ENCODE data around the gene RPN2. TPM values are rescaled to one million over a fixed set of nuclear protein-coding genes. Genes with fewer than 3 reads are reported as not detected.

The RPN2 gene
- polyA plus RNA-seq, 4 donors = 32.9 to 208 (median 123) TPM

- H3K4me3 ChIP-seq (ENCODE audit: low read depth in 1 of 3, low read length in 3 of 3) = no peak overlapping the region
- 69 to 86% (median 84%) methylated on average over 6 of the region's 6 CpGs for WGBS, 3 donors
- H3K27me3 ChIP-seq (ENCODE audit: control insufficient read depth in 3 of 3, insufficient read depth in 3 of 3, low read length in 3 of 3) = no peaks in the 10 kb centered on the region
- FAIRE-seq (no peak), DNase-seq (no peak)
- no peaks in the 10 kb centered on the region for H3K36me3 ChIP-seq (ENCODE audit: control insufficient read depth in 3 of 3, insufficient read depth in 2 of 3, low read depth in 1 of 3, low read length in 3 of 3)
- no peaks in the 10 kb centered on the region for H3K9me3 ChIP-seq (ENCODE audit: control insufficient read depth in 2 of 2, insufficient read depth in 1 of 2, low read depth in 1 of 2, low read length in 1 of 2)
- H3K27ac ChIP-seq (ENCODE audit: low read depth in 1 of 3, low read length in 2 of 3) = peak overlapping the region in 1 of 3 donors; percentile 83
- peaks cover 0 to 36% (median 0%) of the 10 kb centered on the region in 3 donors for H3K4me1 ChIP-seq (ENCODE audit: control insufficient read depth in 3 of 3, insufficient read depth in 2 of 3, low read depth in 1 of 3, low read length in 2 of 3)
Observed at GRCh38 chr20:37282556-37282955, 103.4 kb downstream of the RPN2 start.

- H3K27ac ChIP-seq (ENCODE audit: low read depth in 1 of 3, low read length in 2 of 3) = peak overlapping the region; percentile 9 to 91 (median 83)
- 46 to 77% (median 63%) methylated on average over 9 of the region's 9 CpGs for WGBS, 3 donors
- no peak for FAIRE-seq
- H3K9me3 ChIP-seq (ENCODE audit: control insufficient read depth in 2 of 2, insufficient read depth in 1 of 2, low read depth in 1 of 2, low read length in 1 of 2) = no peaks in the 10 kb centered on the region
- DNase-seq = peak; percentile 72 to 94
- peaks cover 0 to 33% (median under 1%) of the 10 kb centered on the region in 3 donors for H3K4me1 ChIP-seq (ENCODE audit: control insufficient read depth in 3 of 3, insufficient read depth in 2 of 3, low read depth in 1 of 3, low read length in 2 of 3)
- no peak overlapping the region for H3K4me3 ChIP-seq (ENCODE audit: low read depth in 1 of 3, low read length in 3 of 3)
- no peaks in the 10 kb centered on the region for H3K36me3 ChIP-seq (ENCODE audit: control insufficient read depth in 3 of 3, insufficient read depth in 2 of 3, low read depth in 1 of 3, low read length in 3 of 3)
- no peaks in the 10 kb centered on the region for H3K27me3 ChIP-seq (ENCODE audit: control insufficient read depth in 3 of 3, insufficient read depth in 3 of 3, low read length in 3 of 3)
Observed at GRCh38 chr20:37283530-37284195, 104.5 kb downstream of the RPN2 start.

- Histone ChIP-seq H3K27ac (ENCODE audit: low read depth in 1 of 3, low read length in 2 of 3) (peak overlapping the region in 1 of 3 donors; percentile 43), H3K27me3 (ENCODE audit: control insufficient read depth in 3 of 3, insufficient read depth in 3 of 3, low read length in 3 of 3) (no peaks in the 10 kb centered on the region), H3K9me3 (ENCODE audit: control insufficient read depth in 2 of 2, insufficient read depth in 1 of 2, low read depth in 1 of 2, low read length in 1 of 2) (no peaks in the 10 kb centered on the region), H3K4me1 (ENCODE audit: control insufficient read depth in 3 of 3, insufficient read depth in 2 of 3, low read depth in 1 of 3, low read length in 2 of 3) (peaks cover 0 to 33% (median 2%) of the 10 kb centered on the region in 3 donors), H3K4me3 (ENCODE audit: low read depth in 1 of 3, low read length in 3 of 3) (no peak overlapping the region), H3K36me3 (ENCODE audit: control insufficient read depth in 3 of 3, insufficient read depth in 2 of 3, low read depth in 1 of 3, low read length in 3 of 3) (no peaks in the 10 kb centered on the region)
- 93 to 96% (median 93%) methylated on average over 6 of the region's 6 CpGs for WGBS, 3 donors
- FAIRE-seq (no peak), DNase-seq (no peak)
Observed at GRCh38 chr20:37284691-37285161, 105.6 kb downstream of the RPN2 start.

GRCh38 chr20:37285664-37286374 is 106.7 kb downstream of the RPN2 start:
- Histone ChIP-seq H3K27ac (ENCODE audit: low read depth in 1 of 3, low read length in 2 of 3) (peak overlapping the region in 1 of 3 donors; percentile 43), H3K36me3 (ENCODE audit: control insufficient read depth in 3 of 3, insufficient read depth in 2 of 3, low read depth in 1 of 3, low read length in 3 of 3) (no peaks in the 10 kb centered on the region), H3K4me3 (ENCODE audit: low read depth in 1 of 3, low read length in 3 of 3) (no peak overlapping the region), H3K9me3 (ENCODE audit: control insufficient read depth in 2 of 2, insufficient read depth in 1 of 2, low read depth in 1 of 2, low read length in 1 of 2) (no peaks in the 10 kb centered on the region), H3K27me3 (ENCODE audit: control insufficient read depth in 3 of 3, insufficient read depth in 3 of 3, low read length in 3 of 3) (no peaks in the 10 kb centered on the region), H3K4me1 (ENCODE audit: control insufficient read depth in 3 of 3, insufficient read depth in 2 of 3, low read depth in 1 of 3, low read length in 2 of 3) (peaks cover 0 to 35% (median 4%) of the 10 kb centered on the region in 3 donors)
- whole genome bisulfite sequencing, 3 donors = 50 to 75% (median 56%) methylated on average over 12 of the region's 12 CpGs
- DNase-seq (peak; percentile 76 to 77), FAIRE-seq (no peak)

DNA sequence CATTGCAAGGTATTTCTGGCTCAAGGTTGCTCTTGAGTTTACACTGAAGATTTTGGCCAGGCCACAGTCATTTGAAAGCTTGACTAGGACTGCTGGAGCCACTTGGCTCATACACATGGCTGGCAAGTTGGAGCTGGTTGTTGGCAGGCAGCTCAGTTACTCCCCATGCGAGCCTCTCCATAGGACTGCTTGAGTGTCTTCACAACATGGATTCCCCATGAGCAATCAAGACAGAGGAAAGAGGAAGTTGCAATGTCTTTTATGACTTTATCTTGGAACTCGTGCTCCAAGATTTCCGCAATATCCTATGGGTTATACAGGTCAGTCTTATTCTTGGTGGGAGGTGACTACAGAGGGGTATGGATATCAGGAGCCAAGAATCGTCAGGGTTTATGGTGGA is 109.0 kb downstream of the RPN2 start:
- Histone ChIP-seq H3K9me3 (ENCODE audit: control insufficient read depth in 2 of 2, insufficient read depth in 1 of 2, low read depth in 1 of 2, low read length in 1 of 2) (peaks cover 0 to 3% of the 10 kb centered on the region in 2 donors), H3K27ac (ENCODE audit: low read depth in 1 of 3, low read length in 2 of 3) (no peak overlapping the region), H3K27me3 (ENCODE audit: control insufficient read depth in 3 of 3, insufficient read depth in 3 of 3, low read length in 3 of 3) (no peaks in the 10 kb centered on the region), H3K4me3 (ENCODE audit: low read depth in 1 of 3, low read length in 3 of 3) (no peak overlapping the region), H3K4me1 (ENCODE audit: control insufficient read depth in 3 of 3, insufficient read depth in 2 of 3, low read depth in 1 of 3, low read length in 2 of 3) (peaks cover 0 to 26% (median 4%) of the 10 kb centered on the region in 3 donors), H3K36me3 (ENCODE audit: control insufficient read depth in 3 of 3, insufficient read depth in 2 of 3, low read depth in 1 of 3, low read length in 3 of 3) (peaks cover 0 to 9% (median 0%) of the 10 kb centered on the region in 3 donors)
- no peak for FAIRE-seq
- DNase-seq = no peak
- 69 to 78% (median 77%) methylated on average over 4 of the region's 4 CpGs for WGBS, 3 donors

DNA sequence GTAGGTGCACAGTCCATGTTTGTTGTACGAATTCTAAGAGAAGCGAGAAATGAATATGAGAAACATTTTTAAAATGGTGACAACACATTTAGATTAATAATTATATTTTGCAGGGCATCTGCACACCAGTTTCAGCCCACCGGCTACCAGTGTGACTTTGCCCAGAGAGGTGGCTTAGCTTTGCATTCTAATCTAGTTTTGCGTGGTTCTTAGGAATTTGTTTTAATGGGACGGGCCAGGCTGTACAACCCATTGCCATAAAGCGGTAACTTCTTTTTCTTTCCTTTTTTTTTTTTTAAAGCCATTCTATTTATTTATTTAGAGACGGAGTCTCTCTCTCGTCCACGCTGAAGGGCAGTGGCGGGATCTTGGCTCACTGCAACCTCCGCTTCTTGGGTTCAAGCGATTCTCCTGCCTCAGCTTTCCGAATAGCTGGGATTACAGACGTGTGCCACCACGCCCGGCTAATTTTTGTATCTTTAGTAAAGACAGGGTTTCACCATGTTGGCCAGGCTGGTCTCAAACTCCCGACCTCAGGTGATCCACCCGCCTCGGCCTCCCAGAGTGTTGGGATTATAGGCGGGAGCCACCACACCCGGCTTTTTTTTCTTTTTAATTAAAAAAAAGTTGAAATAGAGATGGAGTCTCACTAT is 111.2 kb downstream of the RPN2 start:
- no peak for FAIRE-seq
- 17 to 54% (median 36%) methylated on average over 21 of the region's 21 CpGs for WGBS, 3 donors
- Histone ChIP-seq H3K27me3 (ENCODE audit: control insufficient read depth in 3 of 3, insufficient read depth in 3 of 3, low read length in 3 of 3) (no peaks in the 10 kb centered on the region), H3K36me3 (ENCODE audit: control insufficient read depth in 3 of 3, insufficient read depth in 2 of 3, low read depth in 1 of 3, low read length in 3 of 3) (peaks cover 0 to 15% (median 2%) of the 10 kb centered on the region in 3 donors), H3K4me1 (ENCODE audit: control insufficient read depth in 3 of 3, insufficient read depth in 2 of 3, low read depth in 1 of 3, low read length in 2 of 3) (peaks cover 7 to 27% (median 11%) of the 10 kb centered on the region in 3 donors), H3K4me3 (ENCODE audit: low read depth in 1 of 3, low read length in 3 of 3) (peak overlapping the region; percentile 88 to 99 (median 98)), H3K27ac (ENCODE audit: low read depth in 1 of 3, low read length in 2 of 3) (peak overlapping the region; percentile 91 to 98 (median 96)), H3K9me3 (ENCODE audit: control insufficient read depth in 2 of 2, insufficient read depth in 1 of 2, low read depth in 1 of 2, low read length in 1 of 2) (peaks cover 0 to 10% of the 10 kb centered on the region in 2 donors)
- DNase-seq = no peak

Other genes with a start within 250 kb of the RPN2 start
- gene SAMHD1, start 227.6 kb upstream of the RPN2 start, polyA plus RNA-seq = 10 to 100 TPM; 22.8 to 78.8 (median 28.5) TPM
- gene RBL1, start 83.3 kb upstream of the RPN2 start, polyA plus RNA-seq = 1 to 10 TPM in 3 of 4 donors, under 1 TPM in 1; 0.89 to 5.3 (median 2.1) TPM
- 1 to 10 TPM in 1 of 4 donors, under 1 TPM in 3; 0.54 to 3.1 (median 0.73) TPM for gene MROH8, start 218 bp downstream of the RPN2 start, polyA plus RNA-seq
- gene GHRH, start 82.5 kb downstream of the RPN2 start, polyA plus RNA-seq = not detected
- gene MANBAL, start 110.3 kb downstream of the RPN2 start, polyA plus RNA-seq = 10 to 100 TPM; 49.2 to 70.0 (median 57.6) TPM
- gene SRC, start 166.8 kb downstream of the RPN2 start, polyA plus RNA-seq = 100 to 1,000 TPM in 2 of 4 donors, 10 to 100 TPM in 2; 70.8 to 173 (median 95.3) TPM

Data from small intestine (tissue), 7 donors.